GM19467 (cell line): Measurements from ENCODE around the gene IQGAP2.

Source experiments
- ATAC-seq: cut with Tn5 transposase; IDR thresholded peaks from one replicate; pipeline ENCODE4 v1.9.1; 2021; ENCODE audit warnings: mild to moderate bottlenecking, moderate library complexity; ENCODE audit not compliant: unreplicated experiment

The IQGAP2 gene

DNA sequence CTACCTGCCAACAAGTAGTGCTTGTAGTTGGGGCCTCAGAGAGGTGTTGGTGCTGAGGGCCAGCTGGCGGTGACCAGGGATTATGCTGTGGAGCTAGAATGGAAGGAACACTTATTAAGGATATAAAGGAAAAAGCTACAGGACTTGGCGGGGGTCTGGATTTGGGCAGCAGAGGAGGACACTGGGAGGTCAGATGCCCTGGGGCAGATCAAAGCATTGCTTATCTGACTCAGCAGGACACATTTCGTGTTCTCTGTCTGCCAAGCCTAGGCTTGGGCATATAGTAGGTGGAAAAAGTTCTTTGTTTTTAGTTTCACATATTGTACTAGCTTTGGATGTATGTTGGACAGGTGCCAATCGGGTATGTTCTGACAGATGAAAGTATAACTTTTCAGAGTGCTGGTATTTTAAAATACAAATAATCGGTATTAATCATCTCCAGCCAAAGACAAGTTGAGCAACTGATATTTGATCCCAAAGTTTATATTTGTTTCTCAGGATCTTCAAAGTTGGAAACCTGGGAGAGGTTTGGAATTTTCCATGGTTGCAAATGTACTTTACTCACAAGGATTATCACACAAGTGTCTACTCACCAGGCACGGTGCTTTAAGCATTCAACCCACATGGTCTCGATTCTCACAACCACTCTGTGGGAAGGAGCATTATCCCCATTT, 69.4 kb downstream of the IQGAP2 start:
- no peak for ATAC-seq

DNA sequence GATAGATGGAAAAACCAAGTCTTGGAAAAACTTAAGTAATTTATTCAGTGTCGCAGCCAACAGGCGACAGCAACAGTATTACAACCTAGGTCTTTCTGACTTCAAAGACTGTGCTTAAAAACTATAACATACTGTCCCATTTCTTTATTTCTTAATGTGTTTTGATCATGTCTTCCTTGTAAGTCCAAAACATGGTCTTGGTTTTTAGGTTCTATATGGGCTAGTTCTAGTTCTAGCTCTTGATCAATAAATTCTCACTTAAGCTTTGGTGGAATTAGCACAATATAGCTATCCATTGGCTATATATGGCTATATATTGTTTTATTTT, 69.9 kb downstream of the IQGAP2 start:
- no peak for ATAC-seq

DNA sequence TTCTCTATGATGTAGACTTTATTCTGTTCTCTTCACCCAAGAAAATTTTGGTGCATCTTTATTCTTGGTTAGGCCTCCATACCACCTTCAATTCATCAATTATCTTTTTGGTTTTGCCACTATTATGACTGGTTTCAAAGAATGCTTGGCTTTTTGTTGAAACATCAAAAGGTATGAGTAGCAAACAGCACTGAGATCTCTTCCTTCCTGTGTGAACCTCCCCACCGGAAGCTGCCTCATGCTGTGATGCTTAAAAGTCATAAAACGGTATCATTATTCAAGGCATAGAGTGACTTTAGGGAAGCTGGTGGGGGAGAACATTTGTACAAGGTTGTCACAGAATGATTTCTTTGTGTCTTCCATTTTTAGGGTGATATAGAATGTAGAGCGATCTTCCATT, 70.6 kb downstream of the IQGAP2 start:
- ATAC-seq, result no peak

DNA sequence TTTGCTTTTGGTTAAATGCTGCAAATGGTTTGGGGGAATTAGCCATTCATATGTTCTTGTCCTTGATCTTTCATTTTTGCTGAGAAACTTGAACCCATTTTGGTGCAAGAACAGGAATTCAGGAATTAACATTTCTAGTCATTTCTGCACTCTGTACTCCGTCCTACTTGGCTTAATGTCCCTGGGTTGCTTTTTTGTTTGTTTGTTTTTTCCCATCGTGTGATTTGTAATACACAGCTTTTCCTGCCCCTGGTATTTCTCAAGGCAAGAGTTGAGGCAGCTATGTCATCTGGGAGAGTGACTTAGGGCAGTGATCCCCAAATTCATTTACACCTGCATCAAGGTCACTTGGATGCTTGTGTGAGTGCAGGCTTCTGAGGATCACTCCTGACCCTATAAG, 71.3 kb downstream of the IQGAP2 start:
- no peak for ATAC-seq

DNA sequence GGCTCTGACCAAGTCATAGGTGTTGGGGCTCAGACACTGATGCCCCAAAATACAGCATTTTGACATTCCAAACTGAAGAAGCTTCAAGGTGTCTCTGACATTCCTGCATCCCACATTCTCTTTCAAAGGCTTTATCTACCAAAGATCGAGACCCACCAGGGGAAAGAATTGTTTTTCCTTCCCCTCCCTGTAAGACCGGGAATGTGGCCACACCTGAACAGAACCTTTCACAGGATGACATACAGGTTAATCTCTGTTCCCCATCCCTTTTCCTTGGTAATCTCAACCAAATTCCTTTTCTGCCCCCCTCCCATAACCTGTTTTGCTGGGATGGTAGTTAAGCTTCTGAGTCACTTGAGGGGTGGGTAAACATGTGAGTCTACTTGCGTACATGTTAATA, 72.3 kb downstream of the IQGAP2 start:
- no peak for ATAC-seq

DNA sequence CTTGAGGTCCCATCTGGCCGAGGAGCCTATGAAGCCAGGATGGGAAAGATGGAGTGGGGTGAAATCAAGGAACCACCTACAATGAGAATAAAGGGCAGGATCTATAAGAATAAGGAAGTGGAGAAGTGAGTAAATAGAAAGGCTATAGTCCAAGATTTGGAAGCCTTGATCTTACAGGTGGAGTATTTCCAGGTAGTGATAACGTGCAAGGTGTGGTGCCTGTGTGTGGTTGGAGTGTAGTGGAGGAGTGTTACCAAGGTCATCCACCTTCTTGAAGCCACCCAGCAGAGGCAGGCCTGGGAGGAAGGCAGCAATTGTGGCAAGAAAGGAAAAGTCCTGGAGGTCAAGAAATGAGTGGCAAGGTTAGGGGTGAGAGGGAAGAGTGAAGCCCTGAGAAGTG, 72.9 kb downstream of the IQGAP2 start:
- ATAC-seq, result no peak

DNA sequence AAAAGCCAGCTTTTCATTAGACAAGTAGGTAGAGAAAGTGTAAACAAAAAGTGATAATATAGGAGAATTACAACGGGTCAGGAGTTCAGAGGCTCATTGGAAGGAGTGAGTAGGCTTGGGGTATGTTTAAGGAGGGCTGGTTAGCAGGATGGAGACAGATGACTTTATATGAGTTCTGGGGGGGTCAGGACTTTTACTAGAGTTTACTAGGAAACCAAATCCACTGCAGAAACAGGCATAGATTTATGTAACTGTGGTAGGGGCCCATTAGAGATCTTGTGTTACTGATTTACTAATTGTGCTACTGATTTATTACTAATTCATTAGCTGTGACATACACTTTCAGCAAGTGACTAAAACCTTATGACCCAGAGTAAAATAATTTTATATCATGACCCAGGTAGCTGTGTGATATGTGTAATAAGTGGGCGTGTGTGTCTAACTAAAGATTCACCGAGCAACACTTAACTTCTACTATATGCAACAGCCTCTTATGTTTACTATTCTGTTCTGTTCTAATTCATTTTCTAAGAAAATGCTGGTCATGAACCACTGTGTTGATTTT, 73.5 kb downstream of the IQGAP2 start:
- no peak for ATAC-seq

DNA sequence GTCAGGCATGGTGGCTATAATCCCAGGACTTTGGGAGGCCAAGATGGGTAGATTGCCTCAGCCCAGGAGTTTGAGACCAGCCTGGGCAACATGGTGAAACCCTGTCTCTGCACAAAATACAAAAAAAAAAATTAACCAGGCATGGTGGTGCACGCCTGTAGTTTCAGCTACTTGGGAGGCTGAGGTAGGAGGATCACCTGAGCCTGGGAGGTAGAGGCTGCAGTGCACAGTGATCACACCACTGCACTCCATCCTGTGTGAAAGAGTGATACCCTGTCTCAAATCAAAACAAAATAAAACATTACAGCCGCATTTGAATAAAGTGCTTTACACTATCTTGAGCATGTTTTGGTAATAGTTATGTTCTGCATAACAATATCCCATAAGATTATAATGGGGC, 74.0 kb downstream of the IQGAP2 start:
- no peak for ATAC-seq

DNA sequence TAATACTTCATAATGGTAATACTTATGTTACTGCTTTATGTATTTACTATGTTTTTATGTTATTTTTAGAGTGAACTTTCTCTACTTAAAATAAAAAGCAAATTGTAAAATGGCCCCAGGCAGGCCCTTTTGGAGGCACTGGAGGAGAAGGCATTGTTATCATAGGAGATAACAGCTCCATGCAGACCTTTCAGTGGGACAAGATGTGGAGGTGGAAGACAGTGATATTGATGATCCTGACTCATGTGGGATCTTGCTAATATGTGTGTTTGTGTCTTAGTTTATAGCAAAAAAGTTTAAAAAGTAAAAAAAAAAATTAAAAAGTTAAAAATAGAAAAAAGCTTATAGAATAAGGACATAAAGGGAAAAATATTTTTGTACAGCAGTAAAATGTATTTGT, 74.5 kb downstream of the IQGAP2 start:
- ATAC-seq, result no peak

DNA sequence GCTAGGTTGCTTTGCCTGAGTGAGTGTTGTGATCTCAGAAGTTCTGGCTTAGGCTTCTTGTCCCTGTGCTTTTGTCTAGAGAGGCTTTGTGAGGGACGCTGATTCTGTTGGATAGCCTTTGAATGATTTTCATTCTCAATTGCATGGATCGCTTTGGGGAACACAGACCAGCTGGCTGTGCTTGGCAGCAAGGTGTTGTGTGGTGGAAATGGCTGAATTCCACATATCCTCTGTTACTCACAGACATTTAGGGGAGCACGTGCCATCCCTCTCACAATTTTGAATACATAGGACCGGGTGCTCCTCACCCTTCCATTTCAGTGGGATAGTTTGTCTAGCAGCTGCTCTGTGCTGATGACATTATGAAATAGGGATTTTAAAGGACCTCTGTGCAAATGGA, 76.2 kb downstream of the IQGAP2 start:
- no peak for ATAC-seq

DNA sequence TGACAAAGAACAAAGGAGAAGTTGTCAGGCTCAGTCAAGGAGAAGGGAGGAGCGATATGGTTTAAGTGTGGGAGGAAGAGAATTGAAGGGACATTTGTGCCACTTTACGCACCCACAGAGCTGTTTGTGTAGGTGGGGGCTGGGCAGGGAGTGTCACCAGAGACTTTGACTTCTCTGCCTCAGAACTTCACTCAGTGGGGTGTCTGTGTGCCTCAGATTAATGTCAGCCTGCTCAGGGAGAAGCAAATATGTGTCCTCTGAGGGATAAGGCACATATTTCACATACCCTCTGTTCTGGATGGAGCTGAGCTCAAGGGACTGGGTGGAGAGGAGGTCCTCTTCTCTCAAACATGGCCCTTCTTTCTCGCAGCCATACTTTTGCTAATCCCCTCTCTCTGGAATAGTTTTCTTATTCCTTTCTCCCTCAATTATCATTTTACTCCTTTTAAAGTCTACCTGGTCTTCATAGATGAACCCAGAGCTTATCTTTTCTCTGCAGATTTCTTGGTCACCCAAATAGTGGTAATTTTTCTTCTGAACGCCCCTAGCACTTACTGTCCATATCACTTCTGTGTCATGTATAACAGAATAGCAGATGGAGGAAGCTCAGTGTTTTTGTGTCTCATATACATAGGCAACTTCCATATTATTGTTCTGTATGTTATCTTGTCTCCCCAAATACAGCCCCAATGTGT, 77.0 kb downstream of the IQGAP2 start:
- no peak for ATAC-seq

DNA sequence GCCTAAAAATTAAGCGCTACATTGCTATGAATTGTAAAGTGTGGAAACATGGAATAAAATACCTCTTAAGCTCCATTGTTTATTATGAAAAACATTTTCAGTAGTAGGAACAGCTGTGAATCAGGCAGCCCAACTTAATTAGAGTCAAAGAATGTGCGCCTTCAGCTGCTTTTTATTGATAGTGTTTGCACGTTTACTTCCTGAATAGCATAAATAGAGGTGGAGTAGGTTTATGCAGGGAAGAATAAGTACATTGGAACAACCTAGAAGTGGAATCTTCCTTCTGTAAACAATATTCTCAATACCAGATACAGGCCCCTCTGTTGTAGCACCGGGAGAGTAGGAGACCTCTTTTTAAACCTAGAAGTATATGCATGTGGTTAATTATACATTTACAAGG, 79.9 kb downstream of the IQGAP2 start:
- ATAC-seq, result no peak

DNA sequence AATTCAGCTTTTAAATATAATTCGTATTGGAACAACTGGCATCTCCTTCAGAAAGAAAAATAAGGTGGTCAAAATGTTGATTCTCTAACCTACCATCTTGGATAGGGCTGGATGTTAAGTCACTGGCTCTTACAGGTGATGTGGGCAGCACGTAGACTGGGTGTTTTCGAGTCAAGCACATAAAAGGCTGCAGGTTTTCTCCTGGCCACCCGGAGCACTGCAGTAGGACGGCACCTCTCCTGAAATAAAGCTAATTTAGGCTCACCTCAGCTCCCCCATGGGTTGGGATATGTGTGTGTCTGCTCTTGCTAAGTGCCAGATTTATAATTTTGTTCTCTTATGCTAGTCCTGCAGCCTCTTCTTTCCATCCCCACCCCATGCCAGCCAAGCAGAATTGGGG, 80.3 kb downstream of the IQGAP2 start:
- no peak for ATAC-seq

DNA sequence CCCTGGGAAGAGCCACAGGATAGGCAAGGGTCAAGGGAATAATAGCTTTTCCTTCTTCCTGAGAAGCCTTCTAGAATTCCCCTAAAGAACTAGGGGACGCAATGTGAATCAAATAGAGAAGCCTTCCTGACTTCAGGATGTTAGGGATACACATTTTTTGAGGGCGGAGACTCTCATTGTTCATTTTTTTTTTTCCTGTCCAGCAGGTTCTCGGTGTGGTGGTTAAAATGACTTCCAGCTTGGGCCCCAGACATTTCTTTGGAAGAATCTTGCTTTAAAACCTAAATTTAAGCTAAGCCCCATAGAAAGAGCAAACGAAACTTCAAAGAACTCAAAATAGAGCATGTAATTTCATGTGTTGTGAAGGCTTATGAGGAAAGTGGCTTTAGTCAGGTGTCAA, 80.8 kb downstream of the IQGAP2 start:
- ATAC-seq, result no peak

DNA sequence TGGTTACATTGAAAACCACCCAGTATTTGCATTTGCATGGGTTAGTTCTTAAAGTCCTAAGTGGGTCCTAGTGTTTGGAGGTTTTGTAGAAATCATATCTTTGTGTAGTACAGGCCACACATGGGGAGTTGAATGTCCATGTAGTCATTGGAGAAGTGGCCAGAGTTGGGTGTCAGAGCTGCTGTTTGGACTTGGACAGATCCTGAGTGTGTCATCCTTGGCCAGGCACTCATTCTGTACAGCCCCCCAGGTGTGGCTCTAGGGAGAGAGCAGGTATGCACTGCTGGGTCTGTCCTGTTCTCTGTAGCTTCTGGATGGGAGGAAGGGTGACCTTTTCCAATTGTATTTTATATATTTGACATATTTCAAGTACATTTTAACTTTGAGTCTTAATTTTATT, 82.4 kb downstream of the IQGAP2 start:
- ATAC-seq, result no peak

DNA sequence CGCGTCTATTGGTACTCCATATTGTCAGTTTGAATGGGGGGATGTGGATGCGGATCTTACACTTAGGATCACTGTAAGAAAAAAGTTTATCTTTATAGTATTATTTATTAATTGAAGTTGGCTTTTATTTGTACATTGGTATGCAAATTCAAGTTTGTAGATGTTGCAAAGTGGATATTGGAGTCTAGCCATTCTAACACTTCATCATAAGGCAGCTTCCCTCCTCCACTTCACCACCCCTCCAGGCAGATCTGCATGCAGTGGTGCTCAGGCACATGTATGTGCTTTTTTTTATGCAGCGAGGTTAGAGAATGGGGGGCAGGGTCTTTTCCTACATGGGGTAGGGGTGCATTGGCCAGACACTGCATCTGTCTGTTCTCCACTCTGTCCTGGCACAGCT, 84.3 kb downstream of the IQGAP2 start:
- ATAC-seq, result no peak

DNA sequence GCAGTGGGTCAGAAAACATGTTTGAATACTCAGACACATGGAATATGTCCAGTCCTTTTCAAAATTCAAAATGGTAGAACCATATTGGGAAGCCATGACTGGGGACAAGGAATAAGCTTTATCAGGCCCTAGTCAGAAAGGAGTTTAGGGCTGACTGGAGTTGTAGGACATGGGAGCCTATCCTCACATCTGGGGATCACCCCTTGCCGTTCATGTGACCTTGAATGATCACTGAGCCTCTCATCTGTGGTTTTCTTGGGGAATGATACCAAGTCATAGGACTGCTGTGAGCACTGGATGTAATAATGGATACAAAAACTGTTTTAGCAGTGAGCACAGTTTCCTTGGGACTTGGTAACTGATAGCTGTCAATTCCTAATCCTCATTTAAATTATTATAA, 84.7 kb downstream of the IQGAP2 start:
- ATAC-seq, result no peak

DNA sequence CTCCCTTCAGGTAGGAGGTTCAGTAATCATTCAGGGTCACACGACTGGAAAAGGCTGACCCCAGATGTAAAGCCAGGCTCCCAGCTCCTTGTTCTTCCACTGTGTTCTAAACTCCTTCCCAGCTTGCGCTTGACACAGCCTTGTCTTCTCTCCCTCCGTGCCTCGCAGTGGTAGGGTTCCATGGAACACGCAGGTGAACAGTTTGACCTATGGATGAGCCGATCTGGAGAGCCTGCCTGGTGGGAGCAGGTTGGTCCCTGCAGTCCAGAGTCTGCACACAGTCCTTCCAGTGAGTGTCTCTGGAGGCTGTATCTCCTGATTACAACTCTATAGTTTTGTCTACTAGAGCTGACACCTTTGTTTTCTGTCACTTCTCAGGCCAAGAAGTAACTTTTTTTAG, 85.9 kb downstream of the IQGAP2 start:
- no peak for ATAC-seq

DNA sequence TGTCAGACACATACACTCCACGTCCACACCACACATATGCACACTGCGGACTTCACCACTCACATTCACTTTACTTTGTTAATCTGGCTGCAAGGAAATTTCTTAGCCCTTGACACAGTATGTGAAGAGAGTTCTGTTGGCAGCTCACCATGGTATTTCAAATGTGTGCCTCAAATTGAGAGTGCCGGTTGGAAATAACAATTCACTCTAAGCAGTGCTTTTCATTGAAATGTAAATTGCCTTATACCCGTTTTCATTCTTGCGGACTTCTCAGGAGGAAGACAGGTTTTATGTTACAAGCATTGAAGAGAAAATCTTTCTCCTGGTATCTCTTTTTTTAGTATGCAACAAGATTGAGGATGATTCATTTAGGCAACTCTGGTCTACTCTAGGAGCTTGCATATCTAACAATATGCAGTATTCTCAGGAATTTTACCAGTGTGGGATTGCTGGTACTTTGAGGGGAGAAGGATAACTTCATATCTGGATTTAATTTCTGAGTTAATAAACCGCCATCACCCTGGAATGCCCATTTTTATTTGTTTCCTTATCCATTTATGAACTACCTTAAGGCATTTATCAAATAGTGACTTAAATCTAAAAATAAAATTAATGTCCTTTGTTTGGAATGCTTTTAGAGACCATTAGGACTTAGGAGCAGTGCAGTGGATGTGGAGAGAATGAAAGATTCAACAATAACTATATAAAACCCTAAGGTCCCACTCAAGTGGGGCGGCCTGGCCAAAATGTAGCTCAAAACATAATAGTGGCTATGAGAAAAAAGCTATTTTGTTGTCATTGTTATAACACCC, 87.0 kb downstream of the IQGAP2 start:
- ATAC-seq, result no peak

DNA sequence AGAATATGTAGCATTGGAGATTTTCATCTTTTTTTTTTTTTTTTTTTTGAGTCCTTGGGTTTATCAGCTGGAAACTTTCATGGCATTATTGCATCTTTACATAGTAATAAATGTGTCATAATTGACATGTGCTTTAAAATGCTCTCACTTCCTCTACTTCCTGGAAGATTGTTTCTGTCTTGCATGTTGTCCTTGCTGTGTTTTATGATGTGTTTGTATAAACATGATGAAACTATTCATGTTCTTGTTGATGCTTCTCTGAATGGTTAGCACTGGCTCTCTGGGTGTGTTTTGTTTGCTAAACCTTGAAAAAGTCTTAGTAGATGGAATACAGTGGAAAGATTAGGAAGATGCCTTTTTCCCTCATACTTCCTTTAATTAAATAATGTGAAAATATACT, 87.9 kb downstream of the IQGAP2 start:
- ATAC-seq, result no peak

DNA sequence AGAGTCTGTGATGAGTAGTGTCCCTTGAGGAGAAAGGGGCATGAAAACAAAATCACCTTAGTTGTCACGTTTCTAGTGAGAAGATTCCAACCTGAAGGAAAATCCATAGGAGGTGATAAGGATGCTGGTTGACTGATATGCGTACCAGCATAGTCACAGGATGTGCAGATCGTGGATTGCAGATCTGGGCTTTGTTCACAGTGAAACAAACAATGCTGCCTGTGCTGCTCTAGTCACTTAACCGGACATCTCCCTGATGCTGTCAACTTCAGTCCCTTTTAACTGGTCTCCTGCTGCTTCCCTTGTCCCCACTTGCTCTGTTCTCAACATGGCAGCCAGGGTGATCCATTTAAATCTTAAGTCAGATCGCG, 89.7 kb downstream of the IQGAP2 start:
- ATAC-seq, result no peak
